GM12865 (cell line): Measurements from ENCODE around the gene MAGEC3.

ENCODE experiments used
- DNase-seq: peaks from one replicate; pipeline ENCODE4 v3.0.0; 2010; ENCODE audit warnings: low read depth
- H3K4me3 ChIP-seq: 2 replicates; pipeline ENCODE4 v1.5.1; 2011; ENCODE audit warnings: mild to moderate bottlenecking, low read depth, low read length, control low read depth
- TF ChIP-seq, protein P1 (sequence below): IDR thresholded peaks from 2 replicates; pipeline ENCODE4 v1.5.1; 2011; ENCODE audit warnings: low read length, control low read depth, low read depth, inconsistent platforms; ENCODE audit not compliant: insufficient read depth; ENCODE audit errors: missing control alignments

Gene MAGEC3

DNA sequence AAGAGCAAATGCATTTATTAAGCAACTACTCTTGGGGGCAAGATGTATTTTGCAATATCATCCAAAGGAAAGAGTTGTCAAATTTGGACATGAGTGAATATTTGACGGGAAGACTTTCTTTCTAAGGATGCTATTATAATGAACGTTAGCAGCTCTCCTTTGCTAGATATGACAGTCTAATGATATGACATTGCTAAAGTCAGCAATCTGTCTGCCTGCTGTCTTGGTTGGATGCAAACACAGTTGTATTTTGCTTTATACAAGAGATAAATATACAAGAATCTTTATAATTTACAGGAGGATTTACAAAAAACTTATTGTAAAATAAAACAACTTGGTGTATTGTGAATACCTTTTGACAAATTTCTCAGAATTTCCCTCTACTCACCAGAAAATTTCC is 103.1 kb downstream of the MAGEC3 start:
- TF ChIP-seq, protein P1, sequence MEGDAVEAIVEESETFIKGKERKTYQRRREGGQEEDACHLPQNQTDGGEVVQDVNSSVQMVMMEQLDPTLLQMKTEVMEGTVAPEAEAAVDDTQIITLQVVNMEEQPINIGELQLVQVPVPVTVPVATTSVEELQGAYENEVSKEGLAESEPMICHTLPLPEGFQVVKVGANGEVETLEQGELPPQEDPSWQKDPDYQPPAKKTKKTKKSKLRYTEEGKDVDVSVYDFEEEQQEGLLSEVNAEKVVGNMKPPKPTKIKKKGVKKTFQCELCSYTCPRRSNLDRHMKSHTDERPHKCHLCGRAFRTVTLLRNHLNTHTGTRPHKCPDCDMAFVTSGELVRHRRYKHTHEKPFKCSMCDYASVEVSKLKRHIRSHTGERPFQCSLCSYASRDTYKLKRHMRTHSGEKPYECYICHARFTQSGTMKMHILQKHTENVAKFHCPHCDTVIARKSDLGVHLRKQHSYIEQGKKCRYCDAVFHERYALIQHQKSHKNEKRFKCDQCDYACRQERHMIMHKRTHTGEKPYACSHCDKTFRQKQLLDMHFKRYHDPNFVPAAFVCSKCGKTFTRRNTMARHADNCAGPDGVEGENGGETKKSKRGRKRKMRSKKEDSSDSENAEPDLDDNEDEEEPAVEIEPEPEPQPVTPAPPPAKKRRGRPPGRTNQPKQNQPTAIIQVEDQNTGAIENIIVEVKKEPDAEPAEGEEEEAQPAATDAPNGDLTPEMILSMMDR = no peak
- H3K4me3 ChIP-seq = no peak overlapping the region

DNA sequence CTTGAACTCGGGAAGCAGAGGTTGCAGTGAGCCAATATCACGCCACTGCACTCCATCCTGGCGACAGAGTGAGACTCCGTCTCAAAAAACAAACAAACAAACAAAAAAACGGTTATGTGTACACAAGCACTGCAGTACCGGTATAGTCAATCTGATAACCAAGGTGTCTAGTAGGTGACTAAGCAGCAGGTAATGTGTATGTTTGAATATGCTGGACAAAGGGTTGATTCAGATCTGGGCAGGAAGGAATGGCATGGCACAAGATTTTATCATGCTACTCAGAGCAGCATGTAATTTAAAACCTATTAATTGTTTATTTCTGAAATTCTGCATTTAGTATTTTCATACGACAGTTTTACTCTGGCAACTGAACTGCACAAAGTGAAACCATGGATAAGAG is 107.3 kb downstream of the MAGEC3 start:
- DNase-seq = no peak

More for the DNA sequence above, 103.1 kb downstream of the MAGEC3 start:
- no peak for DNase-seq

DNA sequence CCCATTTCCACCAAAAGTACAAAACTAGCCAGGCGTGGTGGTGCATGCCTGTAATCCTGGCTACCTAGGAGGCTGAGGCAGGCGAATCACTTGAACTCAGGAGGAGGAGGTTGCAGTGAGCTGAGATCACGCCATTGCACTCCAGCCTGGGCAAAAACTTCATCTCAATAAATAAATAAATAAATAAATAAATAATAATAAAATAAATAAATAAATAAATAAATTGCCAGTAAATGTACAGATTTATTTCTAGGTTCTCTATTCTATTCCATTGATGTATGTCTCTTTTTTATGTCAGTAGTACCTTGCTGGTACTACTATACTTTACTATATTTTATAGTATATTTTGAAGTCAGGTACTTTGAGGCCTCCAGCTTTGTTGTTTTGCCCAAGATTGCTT is 109.2 kb downstream of the MAGEC3 start:
- DNase-seq = no peak

More for the DNA sequence above, 107.3 kb downstream of the MAGEC3 start:
- TF ChIP-seq, protein P1 = no peak
- H3K4me3 ChIP-seq = no peak overlapping the region

More for the DNA sequence above, 109.2 kb downstream of the MAGEC3 start:
- TF ChIP-seq, protein P1 = no peak
- H3K4me3 ChIP-seq = no peak overlapping the region
